GM23338 (cell line): ENCODE data around the gene TMC1. TPM values are rescaled to one million over a fixed set of nuclear protein-coding genes. Genes with fewer than 3 reads are reported as not detected.

Experiments
- ATAC-seq: fragments of 200-7000 bp; cut with Tn5 transposase; 3 replicates; pipeline ENCODE4 v1.9.1; 2020
- DNase-seq: peaks from one replicate; pipeline ENCODE4 v3.0.0-alpha.2; 2015; ENCODE audit warnings: low spot score
- H2AFZ ChIP-seq: fragments of 200-600 bp; sonication (generic); 2 replicates; pipeline ENCODE4 v1.8.0; 2016; ENCODE audit warnings: antibody characterized with exemption, mild to moderate bottlenecking, moderate library complexity
- H3F3A ChIP-seq: fragments of 200-600 bp; sonication (generic); replicated peaks from 2 replicates; pipeline ENCODE4 v1.8.0; 2017; ENCODE audit warnings: antibody characterized with exemption, mixed run types, low read depth
- H3K27ac ChIP-seq: fragments of 200-600 bp; sonication (generic); 2 replicates; pipeline ENCODE4 v1.6.1; 2016; ENCODE audit warnings: low read depth
- H3K27me3 ChIP-seq: fragments of 200-600 bp; sonication (generic); 2 replicates; pipeline ENCODE4 v1.8.0; 2016; ENCODE audit warnings: mild to moderate bottlenecking, mixed run types, moderate library complexity; ENCODE audit not compliant: insufficient read depth
- H3K36me3 ChIP-seq: fragments of 200-600 bp; sonication (generic); 2 replicates; pipeline ENCODE4 v1.8.0; 2016; ENCODE audit warnings: mild to moderate bottlenecking; ENCODE audit not compliant: insufficient read depth
- H3K4me1 ChIP-seq: fragments of 200-600 bp; sonication (generic); 2 replicates; pipeline ENCODE4 v1.8.0; 2016; ENCODE audit warnings: mild to moderate bottlenecking, moderate library complexity; ENCODE audit not compliant: insufficient read depth
- H3K4me2 ChIP-seq: fragments of 200-600 bp; sonication (generic); 2 replicates; pipeline ENCODE4 v1.7.1; 2017; ENCODE audit warnings: mixed run types
- H3K4me3 ChIP-seq: fragments of 200-600 bp; sonication (generic); 2 replicates; pipeline ENCODE4 v1.6.1; 2016; ENCODE audit warnings: mixed run types
- H3K79me2 ChIP-seq: fragments of 200-600 bp; sonication (generic); replicated peaks from 2 replicates; pipeline ENCODE4 v1.8.0; 2017; ENCODE audit warnings: mild to moderate bottlenecking; ENCODE audit not compliant: insufficient read depth
- H3K9me2 ChIP-seq: fragments of 200-600 bp; sonication (generic); 2 replicates; pipeline ENCODE4 v1.8.0; 2017; ENCODE audit not compliant: insufficient read depth
- H4K20me1 ChIP-seq: fragments of 200-600 bp; sonication (generic); replicated peaks from 2 replicates; pipeline ENCODE4 v1.8.0; 2017; ENCODE audit warnings: mild to moderate bottlenecking; ENCODE audit not compliant: insufficient read depth
- H3K27ac Mint-ChIP-seq: 2 replicates; pipeline ENCODE4 v1.8.0; 2020; ENCODE audit warnings: inconsistent platforms, mild to moderate bottlenecking, moderate library complexity, mixed read lengths
- H3K27me3 Mint-ChIP-seq: 3 replicates; pipeline ENCODE4 v1.8.0; 2022; ENCODE audit warnings: low read depth, mild to moderate bottlenecking, moderate library complexity, mixed read lengths, inconsistent platforms; ENCODE audit not compliant: insufficient read depth, poor library complexity
- H3K36me3 Mint-ChIP-seq: 3 replicates; pipeline ENCODE4 v1.8.0; 2021; ENCODE audit warnings: low read depth, mild to moderate bottlenecking, inconsistent platforms, moderate library complexity, mixed read lengths
- H3K4me1 Mint-ChIP-seq: 3 replicates; pipeline ENCODE4 v1.8.0; 2020; ENCODE audit warnings: mild to moderate bottlenecking, inconsistent platforms, mixed read lengths
- H3K4me3 Mint-ChIP-seq: 3 replicates; pipeline ENCODE4 v1.8.0; 2021; ENCODE audit warnings: moderate library complexity, mild to moderate bottlenecking, inconsistent platforms, mixed read lengths
- H3K9me3 Mint-ChIP-seq: 3 replicates; pipeline ENCODE4 v1.8.0; 2020; ENCODE audit warnings: moderate library complexity, mild to moderate bottlenecking, inconsistent platforms, mixed read lengths
- CREB1 ChIP-seq: fragments of 250-450 bp; sonication (Bioruptor Pico); IDR thresholded peaks from 2 replicates; pipeline ENCODE4 v1.5.0; 2020; ENCODE audit warnings: low read depth, mild to moderate bottlenecking, moderate library complexity
- EZH2 ChIP-seq: fragments of 200-600 bp; sonication (generic); IDR thresholded peaks from one replicate; pipeline ENCODE4 v1.8.0; 2017; ENCODE audit warnings: antibody characterized with exemption, mild to moderate bottlenecking, low read depth; ENCODE audit not compliant: unreplicated experiment
- EZH2phosphoT487 ChIP-seq: fragments of 200-600 bp; sonication (generic); IDR thresholded peaks from one replicate; pipeline ENCODE4 v1.8.1; 2018; ENCODE audit warnings: antibody characterized with exemption; ENCODE audit not compliant: unreplicated experiment
- JUNB ChIP-seq: IDR thresholded peaks from one replicate; pipeline ENCODE4 v1.6.1; 2016; ENCODE audit warnings: antibody characterized with exemption; ENCODE audit not compliant: unreplicated experiment
- NANOG ChIP-seq: IDR thresholded peaks from 2 replicates; pipeline ENCODE4 v1.6.1; 2016; ENCODE audit warnings: antibody characterized with exemption, borderline replicate concordance
- POLR2AphosphoS5 ChIP-seq: IDR thresholded peaks from 2 replicates; pipeline ENCODE4 v1.6.1; 2016; ENCODE audit warnings: antibody characterized with exemption, low read depth
- STAT1 ChIP-seq: IDR thresholded peaks from one replicate; pipeline ENCODE4 v1.6.1; 2016; ENCODE audit warnings: antibody characterized with exemption; ENCODE audit not compliant: unreplicated experiment
- ZNF114 ChIP-seq: fragments of 250-450 bp; sonication (Bioruptor Pico); IDR thresholded peaks from 2 replicates; pipeline ENCODE4 v1.5.0; 2020; ENCODE audit warnings: mild to moderate bottlenecking, moderate library complexity
- ZNF331 ChIP-seq: fragments of 250-450 bp; sonication (Bioruptor Pico); IDR thresholded peaks from 2 replicates; pipeline ENCODE4 v1.5.0; 2020; ENCODE audit warnings: low read depth, mild to moderate bottlenecking, moderate library complexity
- polyA plus RNA-seq: library from polyadenylated mRNA; unstranded; fragments of >200 nt; fragmentation: Nextera tagmentation; extraction: Ambion mirVana; gene quantifications from 2 replicates; pipeline ENCODE4 v1.2.1, GENCODE V29; 2016
- total RNA-seq: library from RNA; depleted of rRNA; stranded (reverse); fragments of >200 nt; shearing (Covaris generic); gene quantifications from 2 replicates; pipeline ENCODE4 v1.2.3, GENCODE V29; 2014
- TF ChIP-seq, protein P1 (sequence below): IDR thresholded peaks from 2 replicates; pipeline ENCODE4 v1.6.1; 2016; ENCODE audit warnings: antibody characterized with exemption
- TF ChIP-seq, protein P2 (sequence below): fragments of 250-450 bp; sonication (Bioruptor Pico); IDR thresholded peaks from 2 replicates; pipeline ENCODE4 v1.5.0; 2020; ENCODE audit warnings: mild to moderate bottlenecking, moderate library complexity
- TF ChIP-seq, protein P3 (sequence below), 2 experiments: fragments of 200-600 bp in 1 of 2; sonication (generic) in 1 of 2; conservative IDR thresholded peaks; 2 replicates each; pipeline versions ENCODE4 v1.5.1 to v1.6.1; 2016 to 2017; ENCODE audit warnings: antibody characterized with exemption in 2 of 2, low read depth in 2 of 2, mild to moderate bottlenecking in 2 of 2, moderate library complexity in 1 of 2

TMC1 gene
- total and polyA plus RNA-seq, 2 experiments from 2014 or later: 0.61 to 1.2 TPM

DNA sequence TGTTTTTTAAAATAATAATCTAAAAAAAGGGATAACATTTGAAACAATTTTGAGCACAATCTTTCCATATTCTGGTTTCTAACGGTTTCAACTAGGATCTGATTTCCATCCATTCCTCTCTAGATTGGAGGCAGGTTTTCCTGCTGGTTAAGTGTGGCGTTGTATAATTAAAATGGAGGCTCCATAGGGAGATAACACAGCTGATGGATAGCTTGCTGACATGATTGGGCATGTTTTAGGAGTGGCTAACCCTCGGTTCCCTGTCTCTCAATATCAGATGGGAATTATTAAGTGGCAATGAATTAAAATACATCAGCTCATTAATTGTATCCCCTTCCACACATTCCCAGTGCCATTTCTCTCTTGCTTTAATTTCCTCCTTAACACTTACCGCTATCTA is 222.4 kb downstream of the TMC1 start:
- Histone ChIP-seq H3K4me3 (no peak overlapping the region), H4K20me1 (no peaks in the 10 kb centered on the region), H2AFZ (no peak overlapping the region; the same call in 1 of the 2 replicates), H3K27ac (no peak overlapping the region), H3K4me2 (no peak overlapping the region), H3K9me2 (no peaks in the 10 kb centered on the region), H3F3A (no peaks in the 10 kb centered on the region), H3K4me1 (0 out of 2 replicates have a peak, but pooled peaks cover 1% of the 10 kb centered on the region), H3K36me3 (no peaks in the 10 kb centered on the region; the same call in 1 of the 2 replicates), H3K79me2 (no peaks in the 10 kb centered on the region), H3K27me3 (no peaks in the 10 kb centered on the region)
- Mint-ChIP-seq H3K9me3 (no peaks in the 10 kb centered on the region), H3K27ac (no peak overlapping the region), H3K36me3 (no peaks in the 10 kb centered on the region), H3K4me1 (peaks cover 6% of the 10 kb centered on the region; the same call in 1 of the 3 replicates), H3K4me3 (no peak overlapping the region), H3K27me3 (peaks cover 1% of the 10 kb centered on the region)
- DNase-seq: no peak
- no peak for TF ChIP-seq CREB1 (CRISPR knock-in tag)
- no peak for TF ChIP-seq POLR2AphosphoS5
- no peak for ATAC-seq

DNA sequence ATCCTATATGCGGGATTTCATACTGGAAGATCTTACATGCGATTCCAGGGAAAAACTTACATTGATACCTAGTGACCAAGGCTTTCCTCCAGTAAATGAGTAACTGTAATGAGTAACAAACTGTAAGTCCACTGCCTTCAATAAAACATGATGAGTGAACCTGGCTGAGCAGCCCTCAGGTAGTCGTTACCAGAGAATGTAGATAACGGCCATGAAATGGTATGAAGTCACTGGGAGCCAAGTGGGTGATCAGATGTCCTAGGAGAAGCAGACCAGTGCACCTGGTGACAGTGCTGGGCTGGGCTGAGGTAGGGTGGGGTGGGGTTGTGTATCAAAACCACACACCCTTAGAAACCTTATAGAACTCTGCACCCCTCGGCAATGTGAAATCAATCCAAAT is 227.9 kb downstream of the TMC1 start:
- Mint-ChIP-seq H3K4me1 (peaks cover 8% of the 10 kb centered on the region; the same call in 2 of the 3 replicates), H3K36me3 (no peaks in the 10 kb centered on the region), H3K27me3 (no peaks in the 10 kb centered on the region), H3K27ac (no peak overlapping the region), H3K9me3 (no peaks in the 10 kb centered on the region; the same call in 2 of the 3 replicates), H3K4me3 (no peak overlapping the region)
- Histone ChIP-seq H2AFZ (no peak overlapping the region), H3F3A (no peaks in the 10 kb centered on the region), H3K4me1 (0 out of 2 replicates have a peak, but pooled peaks cover 4% of the 10 kb centered on the region), H3K4me2 (no peak overlapping the region), H3K36me3 (no peaks in the 10 kb centered on the region), H3K4me3 (no peak overlapping the region), H3K27me3 (no peaks in the 10 kb centered on the region), H3K9me2 (peaks cover 9% of the 10 kb centered on the region), H3K27ac (no peak overlapping the region), H3K79me2 (no peaks in the 10 kb centered on the region), H4K20me1 (no peaks in the 10 kb centered on the region)
- ATAC-seq (no peak), DNase-seq (no peak)
- TF ChIP-seq, protein P1, sequence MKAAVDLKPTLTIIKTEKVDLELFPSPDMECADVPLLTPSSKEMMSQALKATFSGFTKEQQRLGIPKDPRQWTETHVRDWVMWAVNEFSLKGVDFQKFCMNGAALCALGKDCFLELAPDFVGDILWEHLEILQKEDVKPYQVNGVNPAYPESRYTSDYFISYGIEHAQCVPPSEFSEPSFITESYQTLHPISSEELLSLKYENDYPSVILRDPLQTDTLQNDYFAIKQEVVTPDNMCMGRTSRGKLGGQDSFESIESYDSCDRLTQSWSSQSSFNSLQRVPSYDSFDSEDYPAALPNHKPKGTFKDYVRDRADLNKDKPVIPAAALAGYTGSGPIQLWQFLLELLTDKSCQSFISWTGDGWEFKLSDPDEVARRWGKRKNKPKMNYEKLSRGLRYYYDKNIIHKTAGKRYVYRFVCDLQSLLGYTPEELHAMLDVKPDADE: no peak
- TF ChIP-seq ZNF114 (CRISPR knock-in tag) (no peak), JUNB (no peak), ZNF331 (CRISPR knock-in tag) (no peak), EZH2phosphoT487 (no peak), CREB1 (CRISPR knock-in tag) (no peak), STAT1 (no peak), POLR2AphosphoS5 (no peak), EZH2 (no peak), NANOG (no peak)
- TF ChIP-seq, protein P2, sequence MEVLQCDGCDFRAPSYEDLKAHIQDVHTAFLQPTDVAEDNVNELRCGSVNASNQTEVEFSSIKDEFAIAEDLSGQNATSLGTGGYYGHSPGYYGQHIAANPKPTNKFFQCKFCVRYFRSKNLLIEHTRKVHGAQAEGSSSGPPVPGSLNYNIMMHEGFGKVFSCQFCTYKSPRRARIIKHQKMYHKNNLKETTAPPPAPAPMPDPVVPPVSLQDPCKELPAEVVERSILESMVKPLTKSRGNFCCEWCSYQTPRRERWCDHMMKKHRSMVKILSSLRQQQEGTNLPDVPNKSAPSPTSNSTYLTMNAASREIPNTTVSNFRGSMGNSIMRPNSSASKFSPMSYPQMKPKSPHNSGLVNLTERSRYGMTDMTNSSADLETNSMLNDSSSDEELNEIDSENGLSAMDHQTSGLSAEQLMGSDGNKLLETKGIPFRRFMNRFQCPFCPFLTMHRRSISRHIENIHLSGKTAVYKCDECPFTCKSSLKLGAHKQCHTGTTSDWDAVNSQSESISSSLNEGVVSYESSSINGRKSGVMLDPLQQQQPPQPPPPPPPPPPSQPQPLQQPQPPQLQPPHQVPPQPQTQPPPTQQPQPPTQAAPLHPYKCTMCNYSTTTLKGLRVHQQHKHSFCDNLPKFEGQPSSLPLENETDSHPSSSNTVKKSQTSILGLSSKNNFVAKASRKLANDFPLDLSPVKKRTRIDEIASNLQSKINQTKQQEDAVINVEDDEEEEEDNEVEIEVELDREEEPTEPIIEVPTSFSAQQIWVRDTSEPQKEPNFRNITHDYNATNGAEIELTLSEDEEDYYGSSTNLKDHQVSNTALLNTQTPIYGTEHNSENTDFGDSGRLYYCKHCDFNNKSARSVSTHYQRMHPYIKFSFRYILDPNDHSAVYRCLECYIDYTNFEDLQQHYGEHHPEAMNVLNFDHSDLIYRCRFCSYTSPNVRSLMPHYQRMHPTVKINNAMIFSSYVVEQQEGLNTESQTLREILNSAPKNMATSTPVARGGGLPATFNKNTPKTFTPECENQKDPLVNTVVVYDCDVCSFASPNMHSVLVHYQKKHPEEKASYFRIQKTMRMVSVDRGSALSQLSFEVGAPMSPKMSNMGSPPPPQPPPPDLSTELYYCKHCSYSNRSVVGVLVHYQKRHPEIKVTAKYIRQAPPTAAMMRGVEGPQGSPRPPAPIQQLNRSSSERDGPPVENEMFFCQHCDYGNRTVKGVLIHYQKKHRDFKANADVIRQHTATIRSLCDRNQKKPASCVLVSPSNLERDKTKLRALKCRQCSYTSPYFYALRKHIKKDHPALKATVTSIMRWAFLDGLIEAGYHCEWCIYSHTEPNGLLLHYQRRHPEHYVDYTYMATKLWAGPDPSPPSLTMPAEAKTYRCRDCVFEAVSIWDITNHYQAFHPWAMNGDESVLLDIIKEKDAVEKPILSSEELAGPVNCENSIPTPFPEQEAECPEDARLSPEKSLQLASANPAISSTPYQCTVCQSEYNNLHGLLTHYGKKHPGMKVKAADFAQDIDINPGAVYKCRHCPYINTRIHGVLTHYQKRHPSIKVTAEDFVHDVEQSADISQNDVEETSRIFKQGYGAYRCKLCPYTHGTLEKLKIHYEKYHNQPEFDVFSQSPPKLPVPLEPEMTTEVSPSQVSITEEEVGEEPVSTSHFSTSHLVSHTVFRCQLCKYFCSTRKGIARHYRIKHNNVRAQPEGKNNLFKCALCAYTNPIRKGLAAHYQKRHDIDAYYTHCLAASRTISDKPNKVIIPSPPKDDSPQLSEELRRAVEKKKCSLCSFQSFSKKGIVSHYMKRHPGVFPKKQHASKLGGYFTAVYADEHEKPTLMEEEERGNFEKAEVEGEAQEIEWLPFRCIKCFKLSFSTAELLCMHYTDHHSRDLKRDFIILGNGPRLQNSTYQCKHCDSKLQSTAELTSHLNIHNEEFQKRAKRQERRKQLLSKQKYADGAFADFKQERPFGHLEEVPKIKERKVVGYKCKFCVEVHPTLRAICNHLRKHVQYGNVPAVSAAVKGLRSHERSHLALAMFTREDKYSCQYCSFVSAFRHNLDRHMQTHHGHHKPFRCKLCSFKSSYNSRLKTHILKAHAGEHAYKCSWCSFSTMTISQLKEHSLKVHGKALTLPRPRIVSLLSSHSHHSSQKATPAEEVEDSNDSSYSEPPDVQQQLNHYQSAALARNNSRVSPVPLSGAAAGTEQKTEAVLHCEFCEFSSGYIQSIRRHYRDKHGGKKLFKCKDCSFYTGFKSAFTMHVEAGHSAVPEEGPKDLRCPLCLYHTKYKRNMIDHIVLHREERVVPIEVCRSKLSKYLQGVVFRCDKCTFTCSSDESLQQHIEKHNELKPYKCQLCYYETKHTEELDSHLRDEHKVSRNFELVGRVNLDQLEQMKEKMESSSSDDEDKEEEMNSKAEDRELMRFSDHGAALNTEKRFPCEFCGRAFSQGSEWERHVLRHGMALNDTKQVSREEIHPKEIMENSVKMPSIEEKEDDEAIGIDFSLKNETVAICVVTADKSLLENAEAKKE: no peak
- TF ChIP-seq, protein P3, sequence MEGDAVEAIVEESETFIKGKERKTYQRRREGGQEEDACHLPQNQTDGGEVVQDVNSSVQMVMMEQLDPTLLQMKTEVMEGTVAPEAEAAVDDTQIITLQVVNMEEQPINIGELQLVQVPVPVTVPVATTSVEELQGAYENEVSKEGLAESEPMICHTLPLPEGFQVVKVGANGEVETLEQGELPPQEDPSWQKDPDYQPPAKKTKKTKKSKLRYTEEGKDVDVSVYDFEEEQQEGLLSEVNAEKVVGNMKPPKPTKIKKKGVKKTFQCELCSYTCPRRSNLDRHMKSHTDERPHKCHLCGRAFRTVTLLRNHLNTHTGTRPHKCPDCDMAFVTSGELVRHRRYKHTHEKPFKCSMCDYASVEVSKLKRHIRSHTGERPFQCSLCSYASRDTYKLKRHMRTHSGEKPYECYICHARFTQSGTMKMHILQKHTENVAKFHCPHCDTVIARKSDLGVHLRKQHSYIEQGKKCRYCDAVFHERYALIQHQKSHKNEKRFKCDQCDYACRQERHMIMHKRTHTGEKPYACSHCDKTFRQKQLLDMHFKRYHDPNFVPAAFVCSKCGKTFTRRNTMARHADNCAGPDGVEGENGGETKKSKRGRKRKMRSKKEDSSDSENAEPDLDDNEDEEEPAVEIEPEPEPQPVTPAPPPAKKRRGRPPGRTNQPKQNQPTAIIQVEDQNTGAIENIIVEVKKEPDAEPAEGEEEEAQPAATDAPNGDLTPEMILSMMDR (conservative IDR thresholded peaks at IDR 0.05; ENCODE audit: low read depth in 2 of 2): no peak
